COLO668 (cell line): ENCODE data around the gene LMAN2.
A peak's percentile ranks its signal among the peaks of the same experiment; 100 is the strongest.
"Not testable (repeated sequence)": the region's sequence is repeated elsewhere in the genome, so short reads cannot be mapped to it uniquely, and the experiment has no call there.

Experiments used
- DNase-seq: peaks from one replicate; lab custom pipeline; 2025; ENCODE audit not compliant: unreplicated experiment; lab: John Stamatoyannopoulos, UW

Gene LMAN2

DNA sequence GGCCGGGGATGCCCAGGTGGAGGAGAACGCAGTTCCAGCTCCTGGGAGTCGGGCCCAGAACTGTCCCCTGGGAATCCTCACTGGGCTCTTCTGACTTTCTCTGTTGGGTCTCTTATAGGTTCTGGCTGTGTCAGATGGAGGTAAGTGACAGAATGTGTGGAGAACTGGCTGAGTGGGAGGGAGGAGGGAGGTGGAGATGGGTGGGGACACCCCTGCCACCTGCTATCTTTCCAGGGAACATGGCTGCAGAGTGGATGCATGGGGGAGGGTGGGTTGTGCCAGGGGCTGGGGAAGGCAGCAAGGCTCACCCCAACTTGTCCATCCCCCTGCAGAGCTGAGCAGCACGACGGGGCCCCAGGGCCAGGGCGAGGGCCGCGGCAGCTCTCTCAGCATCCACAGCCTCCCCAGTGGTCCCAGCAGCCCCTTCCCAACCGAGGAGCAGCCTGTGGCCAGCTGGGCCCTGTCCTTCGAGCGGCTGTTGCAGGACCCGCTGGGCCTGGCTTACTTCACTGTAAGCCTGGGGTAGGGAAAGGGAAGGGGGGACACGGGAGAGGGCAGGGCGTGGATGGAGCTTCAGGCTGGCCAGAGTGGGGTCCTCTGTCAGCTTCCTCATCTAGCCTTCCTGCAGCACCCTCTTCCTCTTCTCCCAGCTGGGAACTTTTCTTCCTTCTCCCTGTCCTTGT, 14.5 kb upstream of the LMAN2 start:
- DNase-seq: no peak

DNA sequence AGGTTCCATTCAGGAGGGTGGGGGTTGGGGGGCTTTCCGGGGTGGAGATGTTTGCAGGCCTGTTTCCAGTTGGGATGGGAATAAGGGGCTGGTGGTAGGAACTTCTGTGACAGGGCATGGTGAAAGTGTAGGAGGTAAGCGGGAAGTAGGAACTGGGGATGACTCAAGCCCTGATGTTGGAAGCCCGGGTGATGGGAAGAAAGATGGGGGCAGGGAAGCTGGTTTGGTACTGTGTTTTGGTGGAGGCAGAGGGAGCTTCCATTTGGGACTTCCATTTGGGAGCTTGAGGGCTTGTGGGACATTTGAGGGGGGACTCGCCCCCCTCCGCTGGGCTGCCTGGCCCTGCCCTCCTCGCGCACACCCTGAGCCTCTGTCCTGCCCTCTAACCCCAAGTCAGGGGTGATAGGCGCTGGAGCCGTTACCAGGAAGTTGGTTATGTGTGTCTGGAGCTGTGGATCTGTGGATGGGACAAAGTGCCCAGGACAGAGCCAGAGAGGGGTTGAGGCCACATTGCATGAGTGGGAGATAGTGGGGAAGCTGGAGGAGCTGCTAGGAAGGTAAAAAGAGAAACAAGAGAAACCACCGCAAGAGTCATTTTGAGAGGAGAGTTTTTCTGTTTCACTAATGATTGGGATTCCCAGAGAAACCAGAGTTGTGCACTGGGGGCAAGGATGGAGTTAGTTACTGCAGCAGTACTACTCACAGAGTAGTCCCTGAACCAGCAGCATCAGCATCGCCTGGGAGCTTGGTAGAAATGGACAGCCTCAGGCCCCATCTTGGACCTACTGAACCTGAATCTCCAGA, 12.9 kb upstream of the LMAN2 start:
- DNase-seq: no peak

DNA sequence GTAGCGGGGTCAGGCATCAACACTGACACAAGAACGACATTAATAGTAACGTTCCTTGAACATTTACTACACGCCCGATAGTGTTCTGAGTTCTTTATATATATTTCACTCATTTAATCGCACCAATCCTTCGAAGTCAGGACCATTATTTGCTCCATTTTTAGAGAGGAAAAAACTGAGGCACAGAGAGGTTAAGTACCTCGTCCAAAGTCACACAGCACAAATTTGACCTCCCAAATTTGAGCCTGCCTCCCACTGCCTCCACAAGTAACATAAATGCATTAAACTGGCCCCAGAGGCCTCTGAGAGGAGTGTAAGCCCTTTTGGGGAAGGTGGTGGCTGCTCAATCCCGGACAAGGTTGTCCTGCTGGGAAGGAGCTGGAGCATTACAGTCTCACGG, 12.1 kb upstream of the LMAN2 start:
- no peak for DNase-seq

DNA sequence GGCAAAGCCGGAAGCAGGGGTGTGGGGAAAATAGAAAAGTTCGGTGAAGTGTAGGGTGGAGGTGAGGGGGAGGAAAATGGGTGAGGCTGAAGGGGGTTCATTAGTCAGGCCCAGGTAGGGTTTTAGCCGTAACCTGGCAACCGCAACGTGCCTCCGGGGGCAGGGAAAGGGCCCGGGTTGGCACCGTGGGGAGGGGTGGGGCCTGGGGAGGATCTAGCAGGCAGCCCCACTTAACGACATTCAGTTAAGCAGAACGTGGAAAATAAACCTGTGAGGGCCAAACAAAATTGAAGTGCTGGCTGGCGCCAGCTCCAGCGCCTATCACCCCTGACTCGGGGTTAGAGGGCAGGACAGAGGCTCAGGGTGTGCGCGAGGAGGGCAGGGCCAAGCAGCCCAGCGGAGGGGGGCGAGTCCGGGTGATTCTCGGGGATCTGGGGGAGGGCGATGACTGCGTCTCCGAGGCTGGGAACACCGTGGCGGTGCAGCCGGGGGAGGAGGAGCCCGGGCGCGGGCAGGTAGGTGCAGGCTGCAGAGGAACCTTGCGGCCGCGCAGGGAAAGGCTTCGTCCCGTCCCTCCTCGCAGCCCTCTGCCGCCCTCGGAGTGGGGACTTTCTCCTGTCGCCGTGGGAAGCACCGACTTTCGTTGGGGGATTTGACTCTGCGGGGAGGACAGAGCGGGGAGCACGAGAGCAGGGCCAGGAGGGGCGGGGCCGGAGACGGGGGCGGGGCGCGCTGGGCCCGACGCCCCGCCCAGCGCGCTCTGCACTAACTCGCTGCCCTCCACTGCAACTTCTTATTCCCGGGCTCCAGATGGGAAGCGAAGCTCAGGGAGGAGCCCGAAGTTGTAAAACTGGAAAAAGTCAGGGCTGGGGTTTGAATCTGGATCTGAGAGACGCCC, 11.4 kb upstream of the LMAN2 start:
- DNase-seq: peak; percentile 51

DNA sequence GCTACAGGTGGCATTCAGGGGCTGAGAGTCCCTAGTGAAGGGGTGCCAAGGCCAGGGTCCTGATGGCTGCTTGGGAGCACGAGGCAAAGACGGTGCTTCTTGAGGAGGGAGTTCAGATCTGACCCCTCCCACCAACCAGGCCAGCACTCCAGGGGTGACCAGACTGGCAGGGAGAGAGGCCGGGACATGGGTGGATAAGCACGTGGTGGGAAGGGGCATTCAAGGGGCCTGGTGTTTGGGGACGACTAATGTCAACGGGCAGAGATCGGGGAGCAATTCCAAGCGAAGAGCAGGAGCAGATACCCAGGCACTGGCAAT, 10.8 kb upstream of the LMAN2 start:
- no peak for DNase-seq

DNA sequence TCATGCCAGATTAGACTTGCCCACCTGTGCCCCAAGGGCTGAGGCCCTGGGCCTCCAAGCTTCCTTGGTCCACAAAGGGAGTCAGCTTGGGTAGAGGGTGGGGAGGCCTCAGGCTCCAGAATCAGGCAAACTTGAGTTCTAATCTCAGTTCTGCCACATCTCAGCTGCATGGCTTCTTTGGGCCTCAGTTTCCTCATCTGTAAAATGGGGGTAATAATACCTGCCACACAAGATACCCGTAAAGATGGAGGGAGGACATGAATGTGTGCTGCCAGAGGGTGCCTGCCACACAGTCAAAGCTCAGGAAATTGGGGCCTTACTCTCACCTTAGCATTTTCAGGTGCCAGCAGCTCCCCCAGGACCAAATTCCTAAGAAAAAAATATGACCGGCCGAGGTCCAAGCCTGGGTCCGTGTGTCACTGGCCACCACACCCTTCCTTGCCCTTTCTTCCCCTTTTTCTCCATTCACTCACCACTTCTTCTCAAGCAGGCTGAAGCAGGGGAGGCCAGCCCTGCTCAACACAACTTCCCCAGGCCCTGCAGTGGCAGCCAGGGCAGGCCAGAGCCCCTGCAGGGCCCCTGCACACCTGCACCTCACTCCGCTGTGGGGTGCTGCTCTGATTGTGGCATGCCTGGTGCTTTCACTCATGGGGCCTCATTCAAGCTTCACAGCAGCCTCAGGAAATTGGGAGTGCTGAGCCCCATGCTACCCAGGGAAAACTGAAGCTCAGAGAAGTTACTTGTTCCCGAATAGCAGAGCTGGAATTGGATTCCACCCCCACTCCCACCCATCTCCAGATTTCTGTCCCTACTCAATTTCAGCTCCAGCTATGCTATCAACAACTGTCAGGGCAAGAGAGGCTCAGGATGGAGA, 10.2 kb upstream of the LMAN2 start:
- no peak for DNase-seq

DNA sequence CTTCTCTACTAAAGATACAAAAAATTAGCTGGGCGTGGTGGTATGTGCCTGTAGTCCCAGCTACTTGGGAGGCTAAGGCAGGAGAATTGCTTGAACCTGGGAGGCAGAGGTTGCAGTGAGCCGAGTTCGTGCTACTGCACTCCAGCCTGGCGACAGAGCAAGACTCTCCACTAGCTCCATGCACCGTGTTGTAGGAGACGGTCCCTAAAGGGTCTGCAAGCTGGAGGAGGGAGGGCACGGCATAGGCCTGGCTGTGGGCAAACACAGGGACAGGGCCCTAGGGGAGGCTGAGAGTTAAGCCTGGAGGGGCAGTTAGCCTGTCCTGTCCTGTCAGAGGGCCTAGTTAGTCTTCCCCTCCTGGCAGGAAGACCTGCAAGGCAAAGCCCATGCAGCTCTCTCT, 9.3 kb upstream of the LMAN2 start:
- DNase-seq: not testable (repeated sequence)

DNA sequence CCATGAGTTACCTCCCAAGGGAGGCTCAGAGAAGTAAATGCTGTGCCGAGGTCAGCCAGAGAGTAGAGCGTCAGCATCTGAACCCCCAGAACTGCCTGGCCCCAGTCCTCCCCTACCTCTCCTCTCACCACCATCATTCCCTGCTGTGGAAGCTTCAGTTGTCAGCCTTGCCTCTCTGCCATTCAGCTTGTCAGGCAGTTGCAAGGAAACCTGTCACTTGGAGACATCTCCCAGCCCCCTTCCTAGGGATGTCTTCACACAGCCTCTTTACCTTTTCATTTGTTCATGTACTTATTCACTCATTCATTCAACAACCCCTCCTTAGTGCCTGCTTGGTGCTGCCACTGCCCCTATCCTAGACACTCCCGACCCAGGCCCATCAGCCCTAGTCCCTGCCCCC, 8.4 kb upstream of the LMAN2 start:
- DNase-seq: no peak

DNA sequence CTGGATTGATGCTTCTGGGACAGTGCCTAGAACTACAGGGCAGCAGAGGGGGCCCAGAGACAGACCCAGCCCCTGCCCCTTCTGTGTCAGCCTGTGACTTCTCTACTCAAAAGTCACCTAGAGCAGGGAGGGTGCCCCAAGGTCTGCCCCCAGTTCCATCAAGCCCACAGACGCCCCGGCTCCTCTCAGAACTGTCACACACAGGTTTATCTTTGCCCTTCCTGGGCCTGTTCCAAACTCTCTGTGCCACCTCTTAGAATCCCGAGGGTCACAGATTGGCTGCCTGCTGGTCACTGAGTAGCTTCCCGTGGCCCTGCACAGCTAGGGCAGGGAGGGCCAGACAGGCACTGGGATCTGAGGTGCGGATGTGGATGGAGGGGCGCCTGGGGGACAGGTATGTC, 8.0 kb upstream of the LMAN2 start:
- no peak for DNase-seq

DNA sequence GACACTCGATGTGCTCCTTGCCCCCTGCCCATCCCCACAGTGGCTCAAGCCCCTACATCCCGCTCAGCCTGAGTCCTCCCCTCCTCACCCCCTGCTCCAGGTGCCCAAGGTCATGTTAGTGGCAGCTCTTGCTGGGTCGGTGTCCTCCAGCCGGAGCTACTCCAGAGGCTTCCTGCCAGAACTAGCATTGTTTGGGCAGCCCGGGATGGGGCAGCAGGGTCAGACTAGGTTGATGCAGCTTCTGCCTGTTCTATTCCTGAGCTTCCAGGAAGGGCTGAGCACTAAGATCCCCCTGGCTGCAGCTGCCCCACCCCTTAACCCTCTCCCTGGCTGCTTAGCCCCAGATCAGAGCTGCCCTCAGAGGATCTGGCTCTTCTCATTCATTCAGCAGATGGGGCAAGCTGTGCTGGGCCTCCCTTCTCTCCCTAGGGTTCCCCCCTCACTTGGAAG, 6.9 kb upstream of the LMAN2 start:
- peak; percentile 22 for DNase-seq

DNA sequence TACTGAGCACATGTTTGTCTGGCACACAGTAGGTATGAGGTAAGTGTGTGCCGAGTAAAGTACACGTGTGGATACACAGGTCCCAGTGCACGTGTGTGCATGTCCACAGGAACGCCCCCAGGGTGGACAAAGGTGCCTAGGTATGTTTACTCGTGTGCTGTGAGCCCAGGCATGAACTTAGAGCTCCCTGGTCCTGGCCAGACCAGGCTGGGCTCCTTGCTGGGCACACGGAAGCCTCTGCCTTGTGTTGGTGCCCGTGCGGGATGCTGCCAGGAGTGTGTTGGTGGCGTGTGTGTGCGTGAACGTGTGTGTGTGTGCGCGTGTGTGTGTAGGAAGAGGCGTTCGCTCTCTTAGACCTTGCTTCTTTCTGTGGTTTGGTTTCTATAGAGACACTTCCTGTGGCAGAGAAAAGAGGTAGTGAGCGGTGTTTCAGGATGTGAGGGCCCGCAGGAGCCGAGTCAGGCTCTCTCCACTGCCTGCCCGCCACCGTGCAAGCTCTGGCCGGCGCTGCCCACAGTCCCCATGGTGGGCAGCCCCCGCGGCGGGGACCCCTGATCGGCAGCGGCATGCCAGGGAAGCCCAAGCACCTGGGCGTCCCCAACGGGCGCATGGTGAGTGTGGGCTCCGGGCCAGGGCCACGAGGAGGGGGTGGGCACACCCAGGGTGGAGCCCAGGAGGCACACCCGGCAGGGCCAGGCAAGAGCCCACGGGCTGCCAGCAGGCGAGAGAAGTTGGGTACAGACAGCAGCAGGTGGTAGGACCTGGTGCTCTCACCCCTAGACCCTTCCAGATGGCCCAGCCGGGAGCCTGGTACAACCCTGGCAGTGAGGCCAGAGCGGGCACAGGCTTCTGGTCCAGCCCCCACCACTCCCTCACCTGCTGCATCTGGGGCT, 6.2 kb upstream of the LMAN2 start, which contains the start of gene RGS14:
Gene RGS14 (plus strand): TSS at position 466 of the 893 bp plus-strand sequence. CDS start 101 bp downstream, at position 567.
- peak; percentile 53 for DNase-seq

DNA sequence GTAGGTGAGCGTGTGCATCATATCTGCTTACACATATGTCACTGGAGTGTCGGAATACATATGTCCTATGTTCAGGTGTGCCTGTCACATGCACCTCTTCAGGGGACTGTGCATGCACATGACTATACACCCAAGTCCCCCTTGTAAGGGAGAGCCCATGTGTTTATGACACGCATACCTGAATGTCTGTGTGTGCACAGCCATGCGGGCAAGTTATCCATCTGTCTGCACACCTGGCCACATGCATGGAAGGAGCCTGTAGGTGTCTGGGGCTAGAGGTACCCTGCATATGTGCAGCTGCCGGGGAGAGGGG, 5.6 kb upstream of the LMAN2 start:
- DNase-seq: no peak

DNA sequence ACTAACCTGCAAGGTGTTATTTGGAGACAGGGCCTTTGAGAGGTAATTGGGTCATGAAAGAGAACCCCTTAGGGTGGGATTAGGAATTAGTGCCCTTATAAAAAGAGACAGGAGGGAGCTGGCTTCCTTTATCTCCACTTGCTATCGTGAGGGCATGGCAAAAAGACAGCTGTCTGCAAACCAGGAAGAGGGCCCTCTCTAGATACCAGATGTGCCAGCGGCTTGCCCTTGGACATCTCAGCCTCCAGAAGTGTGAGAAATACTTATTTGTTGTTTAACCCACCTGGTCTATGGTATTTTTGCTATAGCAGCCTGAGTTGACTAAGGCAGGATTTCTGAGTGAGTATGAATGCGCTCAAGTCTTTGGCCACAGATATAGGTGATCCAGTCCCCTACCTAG, 5.3 kb upstream of the LMAN2 start:
- no peak for DNase-seq

DNA sequence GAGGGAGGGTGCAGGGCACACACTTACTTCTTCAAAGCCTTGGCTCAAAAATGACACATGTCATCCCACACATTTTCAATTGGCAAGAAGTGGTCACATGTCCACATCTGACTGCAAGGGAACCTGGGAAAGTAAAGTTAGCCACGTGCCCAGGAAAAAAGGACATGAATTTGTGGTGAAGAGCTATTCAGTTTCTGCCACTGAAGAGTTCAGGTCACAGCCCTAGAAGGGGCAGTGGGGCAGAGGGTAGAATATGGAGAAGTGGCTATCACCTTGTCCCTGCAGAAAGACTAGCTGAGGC, 4.3 kb upstream of the LMAN2 start:
- DNase-seq: no peak

DNA sequence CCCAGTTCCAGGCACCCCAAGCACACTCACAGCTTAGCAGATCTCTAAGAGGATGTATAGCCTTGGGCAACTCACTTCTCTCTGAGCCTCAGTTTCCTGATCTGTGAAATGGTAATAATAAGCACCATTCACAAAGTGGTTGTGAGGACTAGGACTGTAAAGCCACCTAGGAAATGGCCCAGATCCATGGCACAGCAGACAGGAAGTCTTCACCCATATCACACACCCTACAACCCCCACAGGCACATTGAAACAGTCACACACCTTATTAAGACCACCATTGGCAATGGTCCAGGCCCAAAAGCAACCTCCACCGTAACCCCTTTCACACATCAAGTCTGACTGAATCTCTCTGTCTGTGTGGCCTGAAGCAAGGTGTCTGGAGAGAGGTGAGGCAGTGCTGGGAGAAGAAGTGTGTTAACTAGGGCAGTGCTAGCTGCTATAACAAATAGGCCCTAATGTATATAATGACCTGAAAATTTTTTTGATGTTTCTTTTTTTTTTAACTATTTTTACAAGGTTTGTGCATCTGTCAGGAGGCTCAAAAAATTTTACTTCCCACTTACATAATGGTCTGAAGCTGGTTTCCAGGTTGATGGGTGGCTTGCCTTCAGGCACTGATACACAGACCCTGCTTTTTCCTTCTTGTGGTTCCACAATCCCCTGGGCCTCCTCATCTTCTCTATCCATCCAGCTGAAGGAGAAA, 3.8 kb upstream of the LMAN2 start:
- DNase-seq: no peak

DNA sequence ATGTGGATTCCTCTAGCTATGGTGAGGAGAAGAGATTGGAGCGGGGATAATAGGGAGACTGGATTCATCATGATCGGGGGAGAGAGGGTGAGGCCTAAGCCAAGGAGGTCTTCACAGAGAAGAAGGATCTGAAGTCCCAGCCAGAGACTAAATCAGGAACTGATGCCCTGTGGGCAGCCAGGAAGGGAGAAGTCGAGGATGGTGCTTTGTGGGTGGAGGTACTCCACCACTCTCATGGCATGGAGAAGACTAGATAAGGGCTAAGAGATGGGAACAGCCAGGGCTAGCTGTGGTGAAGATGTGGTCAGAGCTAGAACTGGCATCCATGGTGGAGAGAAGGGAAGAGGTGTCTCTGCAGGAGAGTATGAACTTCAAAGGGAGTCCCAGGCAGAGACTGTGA, 3.2 kb upstream of the LMAN2 start:
- DNase-seq: no peak

DNA sequence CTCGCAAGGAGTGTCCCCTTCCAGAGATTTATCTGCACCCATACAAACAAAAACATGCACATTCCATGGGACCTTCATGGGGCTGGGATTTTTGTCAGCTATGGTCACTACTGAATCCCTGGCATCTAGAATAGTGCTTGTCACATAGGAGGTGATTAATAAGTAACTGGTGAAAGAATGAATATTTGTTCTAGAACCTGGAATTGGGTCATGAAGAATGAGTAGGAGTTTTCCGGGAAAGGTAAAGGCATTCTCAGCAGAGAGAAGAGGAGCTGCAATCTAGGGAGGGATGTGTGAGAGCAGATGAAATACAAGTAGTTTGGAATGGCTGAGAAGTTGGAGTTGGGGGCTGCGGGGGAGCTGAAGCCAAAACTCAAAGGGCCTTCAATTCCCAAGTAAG, 2.8 kb upstream of the LMAN2 start:
- no peak for DNase-seq

DNA sequence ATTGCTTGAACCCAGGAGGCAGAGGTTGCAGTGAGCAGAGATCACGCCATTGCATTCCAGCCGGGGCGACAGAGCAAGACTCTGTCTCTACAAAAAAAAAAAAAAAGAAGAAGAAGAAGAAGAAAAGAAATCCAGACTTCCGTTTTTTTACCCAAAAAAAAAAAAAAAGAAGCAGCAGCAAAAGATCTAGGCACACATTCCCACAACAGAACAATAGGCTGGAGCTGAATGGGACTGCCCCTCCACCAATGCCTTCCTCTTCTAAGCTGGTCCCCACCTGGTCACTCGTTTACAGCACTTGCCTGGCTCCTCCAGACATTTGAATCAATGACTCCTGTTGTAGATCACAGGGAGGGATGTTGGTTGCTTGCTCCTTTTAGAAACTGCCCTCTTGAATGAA, 1.6 kb upstream of the LMAN2 start:
- DNase-seq: no peak

DNA sequence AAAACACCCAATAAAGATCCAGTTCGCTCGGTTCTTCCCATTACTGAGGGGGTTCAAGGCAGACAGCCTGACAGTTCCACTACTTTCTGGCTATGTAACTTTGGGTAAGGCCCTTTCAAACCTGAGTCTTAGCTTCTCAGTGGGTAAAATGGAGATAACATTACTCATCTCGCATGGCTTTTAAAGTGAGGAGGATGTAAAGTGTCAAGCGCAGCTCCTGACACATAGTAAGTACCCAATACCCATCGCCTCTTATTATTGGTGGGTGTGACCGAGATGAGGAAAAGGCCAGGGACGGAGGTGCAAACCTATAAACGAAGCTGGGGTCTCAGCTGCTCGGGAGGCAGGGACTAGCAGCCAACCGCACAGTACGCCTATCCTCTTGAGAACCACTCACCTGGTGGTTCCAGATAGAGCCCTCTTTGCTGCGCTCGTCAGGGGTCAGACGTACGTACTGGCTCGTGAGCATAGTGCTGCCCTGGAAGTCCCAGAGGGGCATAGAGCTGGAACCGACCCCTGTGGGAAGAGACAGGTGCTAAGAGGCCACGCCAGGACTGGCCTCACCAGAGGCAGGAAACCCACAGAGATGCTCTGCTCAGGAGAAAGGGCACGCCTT, 584 bp downstream of the LMAN2 start:
- DNase-seq: no peak
